Astrocyte of the cerebellum (primary cell): Measurements from ENCODE around the gene MID1IP1.

Experiments
- DNase-seq: peaks from one replicate; pipeline ENCODE4 v3.0.0-alpha.2; 2011; ENCODE audit warnings: low read depth
- H3K4me3 ChIP-seq: 2 replicates; pipeline ENCODE4 v1.5.1; 2011; ENCODE audit warnings: mild to moderate bottlenecking, low read depth, low read length, moderate library complexity
- in situ Hi-C: cut with HindIII; loops from 2 replicates; pipeline ENCODE4 v1.10.0; 2017; ENCODE audit warnings: low sequenced_read_pairs
- TF ChIP-seq, protein P1 (sequence below): IDR thresholded peaks from 2 replicates; pipeline ENCODE4 v1.5.1; 2012; ENCODE audit warnings: low read length, low read depth, moderate library complexity, mild to moderate bottlenecking; ENCODE audit errors: missing control alignments

MID1IP1 gene

DNA sequence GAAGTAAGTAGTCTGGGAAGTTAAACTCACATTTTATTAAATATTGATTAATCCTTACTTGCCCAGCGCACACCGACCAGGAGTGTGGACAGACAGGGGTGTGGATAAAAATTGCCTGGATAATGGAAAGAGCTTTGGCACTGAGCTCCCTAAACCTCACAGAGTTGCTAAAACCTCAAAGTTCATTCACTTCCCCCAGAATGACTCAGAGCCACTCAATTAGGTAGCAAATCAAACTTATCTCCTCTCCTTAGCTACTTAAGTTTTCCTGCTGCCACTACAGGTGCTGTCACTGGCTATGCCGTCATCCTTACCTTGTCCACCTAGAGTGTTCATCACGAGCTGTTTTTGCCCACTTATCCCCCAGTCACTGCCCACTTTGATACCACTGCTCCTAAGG lies 27.0 kb upstream of the MID1IP1 start:
- in situ Hi-C loops = no loop called here
- TF ChIP-seq, protein P1, sequence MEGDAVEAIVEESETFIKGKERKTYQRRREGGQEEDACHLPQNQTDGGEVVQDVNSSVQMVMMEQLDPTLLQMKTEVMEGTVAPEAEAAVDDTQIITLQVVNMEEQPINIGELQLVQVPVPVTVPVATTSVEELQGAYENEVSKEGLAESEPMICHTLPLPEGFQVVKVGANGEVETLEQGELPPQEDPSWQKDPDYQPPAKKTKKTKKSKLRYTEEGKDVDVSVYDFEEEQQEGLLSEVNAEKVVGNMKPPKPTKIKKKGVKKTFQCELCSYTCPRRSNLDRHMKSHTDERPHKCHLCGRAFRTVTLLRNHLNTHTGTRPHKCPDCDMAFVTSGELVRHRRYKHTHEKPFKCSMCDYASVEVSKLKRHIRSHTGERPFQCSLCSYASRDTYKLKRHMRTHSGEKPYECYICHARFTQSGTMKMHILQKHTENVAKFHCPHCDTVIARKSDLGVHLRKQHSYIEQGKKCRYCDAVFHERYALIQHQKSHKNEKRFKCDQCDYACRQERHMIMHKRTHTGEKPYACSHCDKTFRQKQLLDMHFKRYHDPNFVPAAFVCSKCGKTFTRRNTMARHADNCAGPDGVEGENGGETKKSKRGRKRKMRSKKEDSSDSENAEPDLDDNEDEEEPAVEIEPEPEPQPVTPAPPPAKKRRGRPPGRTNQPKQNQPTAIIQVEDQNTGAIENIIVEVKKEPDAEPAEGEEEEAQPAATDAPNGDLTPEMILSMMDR = no peak
- no peak for DNase-seq
- H3K4me3 ChIP-seq = no peak overlapping the region

GRCh38 chrX:38796946-38797345 lies 4.3 kb upstream of the MID1IP1 start:
- in situ Hi-C loops = no loop called here
- TF ChIP-seq, protein P1 = no peak
- DNase-seq = no peak
- no peak overlapping the region for H3K4me3 ChIP-seq

GRCh38 chrX:38798956-38799355 lies 2.3 kb upstream of the MID1IP1 start:
- in situ Hi-C loops = no loop called here
- peak; percentile 41 for DNase-seq
- H3K4me3 ChIP-seq = no peak overlapping the region
- TF ChIP-seq, protein P1 = no peak

- no peak overlapping the region for H3K4me3 ChIP-seq
- TF ChIP-seq, protein P1 = no peak
- in situ Hi-C loops = no loop called here
- DNase-seq = no peak
Measured at GRCh38 chrX:38799995-38800580, 1.2 kb upstream of the MID1IP1 start.

DNA sequence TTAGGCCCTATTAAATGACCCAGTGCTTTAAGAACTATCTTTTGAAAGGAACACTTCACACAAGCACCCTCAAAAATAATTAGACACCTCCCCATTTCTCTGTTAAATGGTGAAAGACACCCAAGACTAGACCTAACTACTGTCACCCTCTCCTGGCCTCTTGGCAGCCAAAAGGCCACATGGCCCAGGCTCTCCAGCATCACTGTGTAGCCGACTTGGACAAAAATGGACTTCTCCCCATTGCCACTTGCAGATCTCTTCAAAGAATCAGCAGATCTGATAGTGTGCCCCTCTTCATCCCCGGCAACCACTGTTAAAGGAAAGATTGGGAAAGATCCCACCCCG lies 2.0 kb downstream of the MID1IP1 start:
- no peak for DNase-seq
- TF ChIP-seq, protein P1 = no peak
- in situ Hi-C loops = no loop called here
- peak overlapping the region; percentile 62 for H3K4me3 ChIP-seq

DNA sequence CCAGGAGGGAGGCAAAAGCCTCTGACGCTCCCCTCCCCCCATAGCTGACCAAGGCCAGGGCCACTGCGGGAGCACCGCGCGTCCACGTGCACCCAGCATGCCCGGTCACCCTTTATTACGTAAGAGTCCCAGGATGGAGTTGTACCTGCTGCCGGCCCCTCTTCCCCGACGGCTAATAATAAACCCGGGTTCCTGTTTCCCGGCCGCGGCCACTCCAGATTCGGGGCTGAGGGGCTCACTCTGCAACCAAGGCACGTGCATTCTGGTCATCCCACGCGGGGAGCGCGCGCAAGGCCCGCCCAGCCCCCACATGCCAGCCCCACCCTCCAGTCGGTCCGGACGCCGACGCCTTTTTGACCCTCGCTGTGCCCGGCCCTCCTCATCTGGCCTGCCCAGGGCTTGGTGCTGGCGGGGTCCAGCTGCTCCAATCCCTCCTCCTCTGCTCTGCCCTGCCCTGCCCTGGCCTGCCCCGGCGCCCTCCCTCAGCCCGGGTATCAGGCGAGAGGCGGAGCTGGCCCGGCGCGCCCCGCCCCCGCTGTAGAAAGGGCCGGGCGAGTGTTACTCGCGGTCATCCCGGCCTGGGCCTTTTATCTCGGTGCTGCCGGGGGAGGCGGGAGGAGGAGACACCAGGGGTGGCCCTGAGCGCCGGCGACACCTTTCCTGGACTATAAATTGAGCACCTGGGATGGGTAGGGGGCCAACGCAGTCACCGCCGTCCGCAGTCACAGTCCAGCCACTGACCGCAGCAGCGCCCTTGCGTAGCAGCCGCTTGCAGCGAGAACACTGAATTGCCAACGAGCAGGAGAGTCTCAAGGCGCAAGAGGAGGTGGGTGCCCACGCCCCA lies 2.6 kb downstream of the MID1IP1 start:
- no peak for DNase-seq
- in situ Hi-C loops = no loop called here
- TF ChIP-seq, protein P1 = no peak
- H3K4me3 ChIP-seq = peak overlapping the region; percentile 62

DNA sequence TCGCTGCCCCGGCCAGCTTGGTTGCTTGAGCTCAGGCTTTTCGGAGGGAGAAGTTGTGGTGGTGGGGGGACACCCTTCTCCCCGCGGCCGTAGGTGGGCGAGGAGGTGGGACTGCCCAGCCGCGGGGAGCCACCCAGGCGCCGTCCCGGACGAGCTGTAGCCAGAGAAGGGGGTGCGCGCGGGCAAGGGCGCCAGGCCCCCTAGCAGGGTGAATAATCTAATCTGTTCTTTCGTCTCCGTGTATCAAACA lies 3.1 kb downstream of the MID1IP1 start:
- in situ Hi-C loops = no loop called here

More for the DNA sequence above, 3.1 kb downstream of the MID1IP1 start:
- peak overlapping the region; percentile 62 for H3K4me3 ChIP-seq
- TF ChIP-seq, protein P1 = no peak
- DNase-seq = no peak
